WTC11 (cell line): Measurements from ENCODE around the gene LRRN4CL. TPM values are rescaled to one million over a fixed set of nuclear protein-coding genes. Genes with fewer than 3 reads are reported as not detected.

Experiments
- ARID4B ChIP-seq: sonication (generic); formaldehyde crosslinking; IDR thresholded peaks from 2 replicates; pipeline ENCODE4 v1.8.0; 2023; ENCODE audit warnings: missing genetic modification reagents, mild to moderate bottlenecking, borderline replicate concordance
- CREM ChIP-seq: sonication (generic); formaldehyde crosslinking; IDR thresholded peaks from 2 replicates; pipeline ENCODE4 v1.8.1; 2022; ENCODE audit warnings: mild to moderate bottlenecking, missing genetic modification reagents, moderate library complexity
- E2F5 ChIP-seq: sonication (generic); formaldehyde crosslinking; IDR thresholded peaks from 2 replicates; pipeline ENCODE4 v1.8.1; 2022; ENCODE audit warnings: mild to moderate bottlenecking, moderate library complexity, missing genetic modification reagents
- ETV6 ChIP-seq: sonication (generic); formaldehyde crosslinking; IDR thresholded peaks from 2 replicates; pipeline ENCODE4 v1.8.1; 2022; ENCODE audit warnings: mild to moderate bottlenecking, missing genetic modification reagents
- FOXK1 ChIP-seq: sonication (generic); formaldehyde crosslinking; IDR thresholded peaks from 2 replicates; pipeline ENCODE4 v1.8.0; 2022; ENCODE audit warnings: mild to moderate bottlenecking, moderate library complexity, missing genetic modification reagents
- FOXP1 ChIP-seq: sonication (generic); formaldehyde crosslinking; IDR thresholded peaks from 2 replicates; pipeline ENCODE4 v1.8.0; 2022; ENCODE audit warnings: missing genetic modification reagents, mild to moderate bottlenecking, moderate library complexity, borderline replicate concordance
- FOXP4 ChIP-seq: sonication (generic); formaldehyde crosslinking; IDR thresholded peaks from 2 replicates; pipeline ENCODE4 v1.8.0; 2022; ENCODE audit warnings: mild to moderate bottlenecking, missing genetic modification reagents
- HMGXB4 ChIP-seq: sonication (generic); formaldehyde crosslinking; IDR thresholded peaks from 2 replicates; pipeline ENCODE4 v1.8.1; 2023; ENCODE audit warnings: mild to moderate bottlenecking, moderate library complexity, missing genetic modification reagents
- KAT7 ChIP-seq: sonication (generic); formaldehyde crosslinking; IDR thresholded peaks from 2 replicates; pipeline ENCODE4 v1.8.1; 2023; ENCODE audit warnings: missing genetic modification reagents, mild to moderate bottlenecking, borderline replicate concordance
- MYBL2 ChIP-seq: sonication (generic); formaldehyde crosslinking; IDR thresholded peaks from 2 replicates; pipeline ENCODE4 v1.8.1; 2023; ENCODE audit warnings: mild to moderate bottlenecking, moderate library complexity, missing genetic modification reagents
- NFE2L1 ChIP-seq: sonication (generic); formaldehyde crosslinking; IDR thresholded peaks from 2 replicates; pipeline ENCODE4 v1.8.1; 2023; ENCODE audit warnings: missing genetic modification reagents
- RELA ChIP-seq: sonication (generic); formaldehyde crosslinking; IDR thresholded peaks from 2 replicates; pipeline ENCODE4 v1.8.1; 2022; ENCODE audit warnings: missing genetic modification reagents, mild to moderate bottlenecking, borderline replicate concordance
- SP1 ChIP-seq: sonication (generic); formaldehyde crosslinking; conservative IDR thresholded peaks from 2 replicates; pipeline ENCODE4 v1.8.1; 2022; ENCODE audit warnings: missing genetic modification reagents
- TEAD1 ChIP-seq: sonication (generic); formaldehyde crosslinking; IDR thresholded peaks from 2 replicates; pipeline ENCODE4 v1.8.0; 2022; ENCODE audit warnings: mild to moderate bottlenecking, missing genetic modification reagents
- ZNF232 ChIP-seq: sonication (generic); formaldehyde crosslinking; IDR thresholded peaks from 2 replicates; pipeline ENCODE4 v1.8.0; 2022; ENCODE audit warnings: mild to moderate bottlenecking, missing genetic modification reagents
- ZNF263 ChIP-seq: sonication (generic); formaldehyde crosslinking; IDR thresholded peaks from 2 replicates; pipeline ENCODE4 v1.8.1; 2022; ENCODE audit warnings: low read depth, mild to moderate bottlenecking, moderate library complexity, missing genetic modification reagents
- ZNF423 ChIP-seq: fragments of 250-450 bp; sonication (Bioruptor Pico); IDR thresholded peaks from 2 replicates; pipeline ENCODE4 v2.1.2; 2022; ENCODE audit warnings: mild to moderate bottlenecking, moderate library complexity
- ZNF425 ChIP-seq: fragments of 250-450 bp; sonication (Bioruptor Pico); conservative IDR thresholded peaks from 2 replicates; pipeline ENCODE4 v1.9.0; 2021; ENCODE audit warnings: mild to moderate bottlenecking
- total RNA-seq: library from RNA; stranded (reverse); gene quantifications from 3 replicates; pipeline ENCODE4 v1.2.3, GENCODE V29; 2021

The LRRN4CL gene
- total RNA-seq, 1 experiment from 2014 or later = 0.39 TPM

- TF ChIP-seq ARID4B (0 out of 2 replicates have a peak, but pooled peaks have one; percentile 72), ZNF232 (CRISPR knock-in tag) (0 out of 2 replicates have a peak, but pooled peaks have one; percentile 37), ZNF425 (CRISPR knock-in tag) (no peak), SP1 (CRISPR knock-in tag) (peak; percentile 80), NFE2L1 (CRISPR knock-in tag) (no peak), E2F5 (CRISPR knock-in tag) (peak; percentile 72; the same call in 1 of the 2 replicates), ZNF423 (CRISPR knock-in tag) (no peak), CREM (CRISPR knock-in tag) (0 out of 2 replicates have a peak, but pooled peaks have one; percentile 39), ETV6 (CRISPR knock-in tag) (peak; percentile 64; the same call in 1 of the 2 replicates), HMGXB4 (CRISPR knock-in tag) (peak; percentile 58; the same call in 1 of the 2 replicates), RELA (CRISPR knock-in tag) (no peak), ZNF263 (CRISPR knock-in tag) (no peak), FOXK1 (CRISPR knock-in tag) (peak; percentile 98), TEAD1 (peak; percentile 60), MYBL2 (0 out of 2 replicates have a peak, but pooled peaks have one; percentile 50), FOXP1 (CRISPR knock-in tag) (peak; percentile 71; the same call in 1 of the 2 replicates), KAT7 (CRISPR knock-in tag) (peak; percentile 63; the same call in 1 of the 2 replicates), FOXP4 (CRISPR knock-in tag) (0 out of 2 replicates have a peak, but pooled peaks have one; percentile 13)
Measured at GRCh38 chr11:62678770-62679696, 10.3 kb downstream of the LRRN4CL start, which contains the start of gene UBXN1 (continued).
